ENCODE results near the gene MAP3K3.

MAP3K3 gene

DNA sequence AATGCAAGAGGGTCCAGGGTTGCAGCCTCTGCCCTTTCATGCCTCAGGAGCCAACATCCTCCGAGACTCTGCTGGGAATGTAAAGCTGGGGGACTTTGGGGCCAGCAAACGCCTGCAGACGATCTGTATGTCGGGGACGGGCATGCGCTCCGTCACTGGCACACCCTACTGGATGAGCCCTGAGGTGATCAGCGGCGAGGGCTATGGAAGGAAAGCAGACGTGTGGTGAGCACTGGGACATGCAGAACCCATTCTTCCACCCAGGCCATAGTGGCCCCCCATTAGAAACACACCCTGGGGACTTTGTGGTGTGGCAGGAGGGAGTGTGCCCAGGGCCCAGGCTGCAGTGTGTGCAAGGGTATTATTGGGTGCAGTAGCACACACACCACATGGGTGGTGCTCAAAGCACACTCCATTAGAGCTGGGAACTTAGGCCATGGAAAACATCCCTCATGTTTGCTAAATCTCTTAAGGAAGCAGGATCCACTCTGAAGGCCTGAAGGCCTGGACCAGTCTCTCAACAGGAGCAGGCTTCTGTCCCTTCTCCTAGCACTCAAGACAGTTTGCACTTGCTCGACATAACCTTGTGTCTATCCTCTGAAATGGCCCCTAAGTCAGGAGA is 70.1 kb downstream of the MAP3K3 start:
- no peak overlapping the region for H2AFZ ChIP-seq (ENCODE audit: low read length, unreplicated experiment)

DNA sequence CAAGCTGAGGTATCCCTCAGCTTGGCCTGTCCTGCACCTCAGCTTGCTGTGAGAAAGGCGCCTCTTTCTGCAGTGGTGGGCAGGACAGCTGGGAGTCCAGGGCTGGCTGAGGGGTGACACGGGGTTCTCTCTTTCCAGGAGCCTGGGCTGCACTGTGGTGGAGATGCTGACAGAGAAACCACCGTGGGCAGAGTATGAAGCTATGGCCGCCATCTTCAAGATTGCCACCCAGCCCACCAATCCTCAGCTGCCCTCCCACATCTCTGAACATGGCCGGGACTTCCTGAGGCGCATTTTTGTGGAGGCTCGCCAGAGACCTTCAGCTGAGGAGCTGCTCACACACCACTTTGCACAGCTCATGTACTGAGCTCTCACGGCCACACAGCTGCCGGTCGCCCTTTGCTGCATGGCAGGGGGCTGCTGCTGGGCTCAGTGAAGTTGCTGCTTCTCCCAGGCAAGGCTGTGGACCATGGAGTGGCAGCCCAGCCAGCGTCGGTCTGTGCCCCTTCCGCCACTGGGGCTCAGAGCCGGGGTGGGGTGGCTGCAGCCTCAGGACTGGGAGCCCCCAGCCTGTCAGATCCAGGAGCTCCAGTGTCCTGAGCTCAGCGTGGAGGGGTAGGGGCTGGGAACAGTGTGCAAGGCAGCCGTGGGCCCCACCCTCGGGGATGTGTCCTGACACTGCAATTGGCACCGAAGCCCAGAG is 71.3 kb downstream of the MAP3K3 start:
- H3K27ac ChIP-seq (ENCODE audit: low read depth, low read length), result no peak overlapping the region

More for the DNA sequence above, 70.1 kb downstream of the MAP3K3 start:
- H3K27me3 ChIP-seq (ENCODE audit: insufficient read depth, low read length), result no peaks in the 10 kb centered on the region
- H3K4me3 ChIP-seq (ENCODE audit: low read depth, low read length), result no peak overlapping the region
- peaks cover 3% of the 10 kb centered on the region; the same call in 1 of the 2 replicates for H3K36me3 ChIP-seq (ENCODE audit: insufficient read depth, low read length)
- no peaks in the 10 kb centered on the region for H3K79me2 ChIP-seq (ENCODE audit: control insufficient read depth, insufficient read depth, low read length, unreplicated experiment)
- no peak overlapping the region for H3K27ac ChIP-seq (ENCODE audit: low read depth, low read length)
- no peaks in the 10 kb centered on the region for H3K4me1 ChIP-seq (ENCODE audit: control insufficient read depth, insufficient read depth, low read length, unreplicated experiment)

DNA sequence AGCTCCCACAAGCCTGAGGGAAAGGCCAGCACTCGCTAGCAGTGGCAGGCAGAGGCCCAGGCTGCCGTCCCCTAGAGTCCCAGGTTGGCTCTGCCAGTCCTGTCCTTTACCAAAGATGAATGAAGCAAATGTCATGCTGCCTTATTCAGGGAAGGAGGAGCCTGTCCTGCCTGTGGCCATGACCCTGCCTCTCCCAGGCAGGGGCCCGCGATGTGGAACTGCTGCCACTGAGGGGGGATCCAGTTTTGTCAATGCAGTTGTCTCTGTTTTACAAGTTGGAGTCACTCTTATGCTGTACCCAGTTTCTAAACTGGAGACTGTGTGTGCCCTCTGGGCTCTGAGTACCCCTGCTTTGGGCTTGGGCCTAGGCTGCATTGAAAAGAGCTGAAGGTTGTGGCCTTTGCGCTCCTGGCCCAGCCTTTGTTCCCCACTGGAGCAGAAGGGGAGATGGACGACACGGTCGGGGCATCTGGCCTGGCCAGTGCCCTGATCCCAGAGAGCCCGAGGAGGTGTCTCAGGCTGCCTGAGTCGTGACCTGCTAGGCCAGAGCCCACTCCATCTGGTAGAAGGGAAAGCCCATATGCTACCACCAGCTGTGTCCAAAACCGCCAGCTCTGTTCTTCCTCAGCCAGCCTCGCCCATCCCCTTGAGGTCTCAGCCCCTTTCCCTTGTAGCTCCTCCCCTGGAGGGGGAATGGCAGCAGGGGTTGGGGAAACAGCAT is 72.2 kb downstream of the MAP3K3 start:
- Histone ChIP-seq H3K4me3 (ENCODE audit: low read depth, low read length) (no peak overlapping the region), H3K79me2 (ENCODE audit: control insufficient read depth, insufficient read depth, low read length, unreplicated experiment) (no peaks in the 10 kb centered on the region), H3K27me3 (ENCODE audit: insufficient read depth, low read length) (no peaks in the 10 kb centered on the region), H3K36me3 (ENCODE audit: insufficient read depth, low read length) (no peaks in the 10 kb centered on the region), H3K27ac (ENCODE audit: low read depth, low read length) (no peak overlapping the region), H2AFZ (ENCODE audit: low read length, unreplicated experiment) (no peak overlapping the region), H3K4me1 (ENCODE audit: control insufficient read depth, insufficient read depth, low read length, unreplicated experiment) (peaks cover 7% of the 10 kb centered on the region)

More for the DNA sequence above, 71.3 kb downstream of the MAP3K3 start:
- no peak overlapping the region for H2AFZ ChIP-seq (ENCODE audit: low read length, unreplicated experiment)
- H3K27me3 ChIP-seq (ENCODE audit: insufficient read depth, low read length), result no peaks in the 10 kb centered on the region
- no peak overlapping the region for H3K4me3 ChIP-seq (ENCODE audit: low read depth, low read length)
- no peaks in the 10 kb centered on the region for H3K79me2 ChIP-seq (ENCODE audit: control insufficient read depth, insufficient read depth, low read length, unreplicated experiment)
- H3K4me1 ChIP-seq (ENCODE audit: control insufficient read depth, insufficient read depth, low read length, unreplicated experiment), result no peaks in the 10 kb centered on the region
- H3K36me3 ChIP-seq (ENCODE audit: insufficient read depth, low read length), result peaks cover 3% of the 10 kb centered on the region; the same call in 1 of the 2 replicates

DNA sequence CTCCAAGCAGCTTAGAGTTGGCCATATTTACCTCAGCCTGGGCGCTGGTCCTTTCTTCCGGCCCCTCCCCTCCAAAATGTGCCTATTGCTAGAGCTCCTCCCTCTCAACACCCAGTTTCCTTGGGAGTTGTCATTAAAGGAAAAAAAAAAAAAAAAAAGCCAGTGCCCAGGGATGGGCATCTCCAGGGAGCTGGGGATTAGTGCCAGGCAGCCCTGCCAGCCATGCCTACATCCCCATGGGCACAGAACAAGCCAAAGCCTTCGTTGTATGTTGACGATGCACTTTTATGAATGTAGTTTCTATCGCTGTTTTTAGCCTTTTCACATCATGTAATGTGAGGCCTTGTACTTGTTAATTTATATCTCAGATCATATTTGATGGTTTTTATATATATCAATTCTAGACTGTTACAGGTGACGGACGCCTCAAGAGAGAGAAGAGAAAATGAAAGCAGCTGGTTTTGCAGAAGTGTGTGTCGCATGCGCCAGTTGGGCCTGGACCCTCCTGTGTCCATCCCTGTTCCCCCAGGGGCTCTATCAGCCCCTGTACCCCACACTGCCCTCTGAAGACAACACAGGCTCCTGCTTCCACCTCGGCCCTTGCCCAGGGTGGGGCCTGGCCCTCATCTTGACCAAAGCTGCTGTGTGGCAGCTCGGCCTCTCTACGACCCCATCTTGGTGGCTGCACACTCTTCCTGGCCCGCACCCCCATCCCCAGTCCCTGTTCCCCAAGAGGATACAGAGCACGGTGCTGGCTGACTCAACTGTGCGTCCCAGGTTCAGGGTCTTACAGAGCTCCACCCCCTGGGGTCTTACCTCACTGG is 72.9 kb downstream of the MAP3K3 start:
- H3K4me3 ChIP-seq (ENCODE audit: low read depth, low read length), result no peak overlapping the region
- no peaks in the 10 kb centered on the region for H3K27me3 ChIP-seq (ENCODE audit: insufficient read depth, low read length)
- H2AFZ ChIP-seq (ENCODE audit: low read length, unreplicated experiment), result no peak overlapping the region
- no peaks in the 10 kb centered on the region for H3K36me3 ChIP-seq (ENCODE audit: insufficient read depth, low read length)
- no peak overlapping the region for H3K27ac ChIP-seq (ENCODE audit: low read depth, low read length)
- H3K79me2 ChIP-seq (ENCODE audit: control insufficient read depth, insufficient read depth, low read length, unreplicated experiment), result no peaks in the 10 kb centered on the region
- peaks cover 7% of the 10 kb centered on the region for H3K4me1 ChIP-seq (ENCODE audit: control insufficient read depth, insufficient read depth, low read length, unreplicated experiment)

DNA sequence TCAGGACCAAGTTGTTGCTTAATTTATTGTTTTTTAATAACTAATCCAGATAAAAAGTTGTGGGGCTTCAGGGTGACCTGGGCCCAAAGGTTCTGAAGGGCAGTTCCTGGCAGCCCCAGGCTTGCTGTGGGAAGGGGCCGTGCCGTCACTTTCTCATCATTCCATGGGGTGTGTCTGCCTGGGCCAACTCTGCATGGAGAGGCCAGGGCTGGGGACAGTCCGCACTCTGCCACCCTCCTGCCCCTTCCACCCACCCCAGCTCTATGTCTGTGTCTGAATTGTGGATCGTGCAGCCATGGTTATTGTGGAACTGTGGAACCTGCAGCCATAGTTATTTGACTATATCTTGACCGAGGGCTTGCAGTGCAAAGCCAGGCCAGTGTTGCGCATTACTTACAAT is 73.7 kb downstream of the MAP3K3 start:
- no peak overlapping the region for H3K4me3 ChIP-seq (ENCODE audit: low read depth, low read length)

DNA sequence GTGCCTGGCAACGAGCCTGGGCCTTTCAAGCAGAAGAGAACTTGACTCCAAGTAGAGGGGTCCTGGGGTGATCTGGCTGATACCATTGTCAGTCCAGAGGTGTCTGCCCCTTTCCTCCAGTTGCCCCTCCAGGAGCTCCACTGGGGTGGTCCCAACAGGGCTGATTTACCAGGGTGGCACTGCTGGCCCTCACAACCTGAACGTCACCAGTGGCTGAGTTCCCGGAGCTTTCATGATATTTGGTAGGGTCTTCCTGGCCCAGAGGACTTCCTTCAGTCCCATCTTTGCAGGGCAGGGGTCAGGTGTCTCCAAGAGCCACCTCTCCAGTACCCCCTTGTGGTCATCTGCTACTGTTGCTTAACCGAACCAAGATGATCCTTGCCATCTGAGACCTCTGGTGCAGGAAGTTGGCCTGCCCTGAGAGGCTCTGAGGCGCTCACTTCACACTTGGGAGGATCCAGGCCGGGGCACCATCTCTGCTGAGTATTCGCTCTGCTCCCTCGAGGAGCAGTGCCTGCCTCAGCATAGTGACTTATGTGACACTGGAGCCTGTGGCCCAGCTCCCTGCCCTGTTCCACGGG is 74.3 kb downstream of the MAP3K3 start:
- Histone ChIP-seq H3K4me1 (ENCODE audit: control insufficient read depth, insufficient read depth, low read length, unreplicated experiment) (peaks cover 11% of the 10 kb centered on the region), H3K27me3 (ENCODE audit: insufficient read depth, low read length) (no peaks in the 10 kb centered on the region), H3K4me3 (ENCODE audit: low read depth, low read length) (no peak overlapping the region), H3K79me2 (ENCODE audit: control insufficient read depth, insufficient read depth, low read length, unreplicated experiment) (peaks cover 8% of the 10 kb centered on the region), H2AFZ (ENCODE audit: low read length, unreplicated experiment) (no peak overlapping the region), H3K27ac (ENCODE audit: low read depth, low read length) (no peak overlapping the region), H3K36me3 (ENCODE audit: insufficient read depth, low read length) (no peaks in the 10 kb centered on the region)

More for the DNA sequence above, 73.7 kb downstream of the MAP3K3 start:
- no peaks in the 10 kb centered on the region for H3K27me3 ChIP-seq (ENCODE audit: insufficient read depth, low read length)
- H3K36me3 ChIP-seq (ENCODE audit: insufficient read depth, low read length), result no peaks in the 10 kb centered on the region
- H3K79me2 ChIP-seq (ENCODE audit: control insufficient read depth, insufficient read depth, low read length, unreplicated experiment), result peaks cover 2% of the 10 kb centered on the region
- no peak overlapping the region for H3K27ac ChIP-seq (ENCODE audit: low read depth, low read length)
- H3K4me1 ChIP-seq (ENCODE audit: control insufficient read depth, insufficient read depth, low read length, unreplicated experiment), result peaks cover 7% of the 10 kb centered on the region
- no peak overlapping the region for H2AFZ ChIP-seq (ENCODE audit: low read length, unreplicated experiment)

DNA sequence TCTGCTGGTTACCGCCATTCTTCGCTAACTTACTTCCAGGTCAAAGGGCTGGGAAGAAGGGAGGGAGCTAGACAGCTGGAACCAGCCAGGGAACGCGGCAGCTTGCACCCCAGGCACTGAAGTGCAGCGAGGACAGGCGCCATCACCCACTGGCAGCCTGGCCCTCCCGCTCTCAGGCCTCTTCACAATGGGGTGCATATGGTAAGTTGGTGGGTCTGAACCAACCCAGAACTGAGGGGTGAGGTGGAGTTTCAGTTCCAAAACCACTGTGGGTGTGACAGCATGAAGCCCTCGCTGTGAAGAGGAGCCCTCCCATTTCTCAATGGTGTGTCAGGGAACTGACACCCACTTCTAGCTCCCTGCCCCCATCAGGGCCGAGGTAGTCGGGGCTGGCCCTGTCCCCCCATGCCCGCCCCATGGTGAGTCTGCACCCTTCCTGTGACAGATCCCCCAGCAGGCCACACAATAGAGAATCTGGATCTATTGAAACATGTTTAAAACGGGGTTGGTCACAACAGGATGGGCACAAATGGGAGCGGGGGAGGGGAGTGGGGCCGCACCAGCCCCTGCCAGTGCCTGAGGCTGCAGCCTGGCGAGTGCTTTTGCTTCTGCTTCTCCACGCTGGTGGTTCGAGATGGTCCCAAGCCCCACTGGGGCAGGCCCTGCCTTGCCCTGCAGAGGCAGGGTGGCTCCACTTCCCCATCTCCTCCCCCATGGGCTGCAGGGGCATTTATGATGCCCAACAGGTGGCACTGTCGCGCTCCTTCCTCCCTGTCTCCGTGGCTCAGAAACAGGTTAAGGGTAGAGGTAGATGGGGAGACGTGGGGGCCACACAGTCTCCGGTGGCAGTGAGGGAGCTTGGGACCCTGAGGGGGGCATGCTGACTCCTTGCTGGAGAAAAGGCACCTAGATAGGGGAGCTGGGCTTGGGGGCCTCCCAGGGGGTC is 75.4 kb downstream of the MAP3K3 start:
- Histone ChIP-seq H3K4me1 (ENCODE audit: control insufficient read depth, insufficient read depth, low read length, unreplicated experiment) (peaks cover 21% of the 10 kb centered on the region), H3K79me2 (ENCODE audit: control insufficient read depth, insufficient read depth, low read length, unreplicated experiment) (peaks cover 17% of the 10 kb centered on the region), H3K4me3 (ENCODE audit: low read depth, low read length) (no peak overlapping the region), H3K27me3 (ENCODE audit: insufficient read depth, low read length) (no peaks in the 10 kb centered on the region), H3K36me3 (ENCODE audit: insufficient read depth, low read length) (no peaks in the 10 kb centered on the region), H3K27ac (ENCODE audit: low read depth, low read length) (no peak overlapping the region), H2AFZ (ENCODE audit: low read length, unreplicated experiment) (no peak overlapping the region)

DNA sequence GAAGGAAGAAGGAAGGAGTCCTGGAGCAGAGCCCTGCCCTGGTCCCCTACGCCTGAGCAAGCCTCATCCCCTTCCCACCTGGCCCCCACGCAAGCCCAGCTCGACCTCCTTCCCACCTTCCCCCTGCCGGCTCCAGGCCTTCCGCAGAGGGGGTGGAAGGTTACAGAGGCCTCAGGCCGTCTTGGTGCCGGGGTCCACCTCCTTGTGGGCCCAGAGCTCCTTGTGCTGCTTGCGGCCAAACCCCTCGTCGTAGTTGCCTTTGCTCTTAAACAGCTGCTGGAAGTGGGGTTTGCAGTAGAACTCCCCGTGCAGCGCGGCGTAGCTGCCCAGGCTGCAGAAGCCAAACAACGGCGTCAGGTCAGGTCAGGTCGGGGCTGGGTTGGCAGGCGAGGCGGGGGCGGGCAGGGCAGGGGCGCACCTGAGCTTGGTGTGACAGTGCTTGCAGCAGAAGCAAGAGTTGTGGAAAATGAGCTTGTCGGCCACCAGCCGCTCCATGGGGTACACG is 76.2 kb downstream of the MAP3K3 start:
- H2AFZ ChIP-seq (ENCODE audit: low read length, unreplicated experiment), result no peak overlapping the region
- no peaks in the 10 kb centered on the region for H3K27me3 ChIP-seq (ENCODE audit: insufficient read depth, low read length)
- H3K36me3 ChIP-seq (ENCODE audit: insufficient read depth, low read length), result peaks cover under 1% of the 10 kb centered on the region; the same call in 1 of the 2 replicates
- peaks cover 21% of the 10 kb centered on the region for H3K79me2 ChIP-seq (ENCODE audit: control insufficient read depth, insufficient read depth, low read length, unreplicated experiment)
- peaks cover 24% of the 10 kb centered on the region for H3K4me1 ChIP-seq (ENCODE audit: control insufficient read depth, insufficient read depth, low read length, unreplicated experiment)
- peak overlapping the region; percentile 87; the same call in 1 of the 2 replicates for H3K4me3 ChIP-seq (ENCODE audit: low read depth, low read length)
- no peak overlapping the region for H3K27ac ChIP-seq (ENCODE audit: low read depth, low read length)

DNA sequence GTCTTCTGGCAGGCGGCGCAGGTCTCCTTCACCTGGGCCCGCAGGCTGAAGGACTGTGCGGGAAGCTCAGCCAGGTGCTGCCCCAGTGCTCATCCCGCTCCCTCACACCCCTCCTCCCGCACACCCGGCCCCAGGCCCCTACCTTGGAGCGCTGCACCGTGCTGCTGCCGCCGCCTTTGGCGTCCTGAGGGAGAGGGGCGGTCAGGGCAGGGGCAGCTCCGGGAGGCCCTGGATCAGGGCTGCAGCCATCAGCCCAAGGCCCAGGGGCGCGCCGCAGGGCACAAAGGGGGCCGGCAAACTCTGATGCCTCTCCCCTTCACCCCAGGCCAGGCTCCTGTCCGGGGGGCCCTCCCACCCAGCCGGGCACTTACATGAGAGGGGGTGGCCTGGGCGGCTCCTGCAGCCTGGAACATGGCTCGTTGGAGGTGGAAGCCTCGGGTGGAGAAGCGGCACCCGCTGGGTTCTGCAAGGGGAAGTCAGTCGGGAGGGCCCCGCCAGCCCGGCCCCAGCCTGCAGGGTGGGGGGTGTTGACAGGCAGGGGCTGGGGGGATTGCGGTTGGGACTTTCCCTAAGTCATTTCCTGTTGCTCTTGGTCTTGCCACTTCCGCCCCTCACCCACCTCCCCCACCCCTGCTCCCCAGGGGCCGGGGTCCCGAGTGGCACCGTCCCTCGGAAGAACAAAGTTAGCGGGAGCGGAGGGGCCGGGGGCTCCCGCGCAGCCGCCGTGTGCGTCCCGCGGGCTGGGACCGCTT is 76.8 kb downstream of the MAP3K3 start:
- Histone ChIP-seq H3K4me1 (ENCODE audit: control insufficient read depth, insufficient read depth, low read length, unreplicated experiment) (peaks cover 24% of the 10 kb centered on the region), H3K27ac (ENCODE audit: low read depth, low read length) (no peak overlapping the region), H2AFZ (ENCODE audit: low read length, unreplicated experiment) (no peak overlapping the region), H3K36me3 (ENCODE audit: insufficient read depth, low read length) (peaks cover 7% of the 10 kb centered on the region; the same call in 1 of the 2 replicates), H3K27me3 (ENCODE audit: insufficient read depth, low read length) (no peaks in the 10 kb centered on the region), H3K4me3 (ENCODE audit: low read depth, low read length) (peak overlapping the region; percentile 87), H3K79me2 (ENCODE audit: control insufficient read depth, insufficient read depth, low read length, unreplicated experiment) (peaks cover 21% of the 10 kb centered on the region)
